ENCODE results near the gene TPCN1.

The TPCN1 gene

DNA sequence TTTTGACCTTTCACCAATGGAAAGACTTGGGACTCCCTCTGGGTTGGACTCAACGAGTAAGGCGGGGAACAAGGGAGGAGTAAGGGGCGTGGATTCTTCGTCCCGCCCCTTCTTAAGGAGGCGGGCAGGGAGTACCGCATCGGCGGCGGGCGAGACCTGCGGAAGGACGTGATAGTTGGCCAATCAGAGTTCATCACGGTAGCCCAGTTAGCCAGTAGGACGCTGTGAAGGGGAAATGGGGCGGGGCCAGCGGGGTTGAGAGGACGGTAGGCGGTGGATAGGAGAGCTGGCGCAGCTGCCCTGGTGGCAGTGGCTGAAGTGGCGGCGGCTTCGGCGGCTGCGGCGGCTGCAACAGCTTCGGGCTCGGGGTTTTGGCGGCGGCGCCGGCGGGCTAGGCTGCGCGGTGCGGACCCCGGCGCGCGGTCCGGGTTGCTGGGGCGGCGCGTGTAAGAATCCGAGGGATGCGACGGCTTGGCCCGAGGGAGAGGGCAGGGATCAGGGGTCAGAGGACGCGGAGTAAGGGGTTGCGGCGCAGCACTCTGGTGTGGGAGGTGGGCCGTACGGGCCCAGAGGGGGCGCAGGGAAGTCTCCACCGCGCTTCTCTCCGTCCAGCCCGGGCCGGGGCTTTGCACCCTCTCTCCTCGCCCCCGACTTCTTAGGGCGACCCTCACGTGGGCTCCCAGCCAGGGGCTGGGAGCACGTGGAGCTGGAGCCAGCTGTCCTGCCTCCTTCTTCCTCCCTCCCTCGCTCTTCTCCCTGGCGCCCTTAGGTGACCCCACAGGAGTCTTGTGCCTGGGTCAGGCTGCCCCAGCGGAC lies at the start of gene TPCN1:
Gene TPCN1, plus strand, starts transcription at position 284 of the 816 bp plus-strand sequence. CDS start 5,389 bp downstream, outside the sequence.
- DNase-seq (ENCODE audit: low read depth) = peak; percentile 97

DNA sequence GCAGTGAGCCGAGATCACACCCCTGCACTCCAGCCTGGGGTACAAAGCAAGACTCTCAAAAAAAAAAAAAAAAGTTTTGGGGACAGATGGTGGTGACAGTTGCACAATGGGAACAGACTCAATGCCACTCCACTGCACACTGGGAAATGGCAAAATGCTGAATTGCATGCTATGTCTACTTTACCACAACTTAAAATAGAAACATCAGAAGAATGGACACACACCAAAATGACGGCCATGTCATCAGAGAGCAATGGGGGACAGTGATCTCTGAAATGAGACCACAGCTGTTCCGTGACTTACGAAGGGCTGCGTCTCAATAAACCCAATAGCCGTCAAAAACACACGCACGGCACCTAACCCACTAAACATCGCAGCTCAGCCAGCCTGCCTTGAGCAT lies 49.7 kb upstream of the TPCN1 start:
- DNase-seq (ENCODE audit: low read depth) = no peak

DNA sequence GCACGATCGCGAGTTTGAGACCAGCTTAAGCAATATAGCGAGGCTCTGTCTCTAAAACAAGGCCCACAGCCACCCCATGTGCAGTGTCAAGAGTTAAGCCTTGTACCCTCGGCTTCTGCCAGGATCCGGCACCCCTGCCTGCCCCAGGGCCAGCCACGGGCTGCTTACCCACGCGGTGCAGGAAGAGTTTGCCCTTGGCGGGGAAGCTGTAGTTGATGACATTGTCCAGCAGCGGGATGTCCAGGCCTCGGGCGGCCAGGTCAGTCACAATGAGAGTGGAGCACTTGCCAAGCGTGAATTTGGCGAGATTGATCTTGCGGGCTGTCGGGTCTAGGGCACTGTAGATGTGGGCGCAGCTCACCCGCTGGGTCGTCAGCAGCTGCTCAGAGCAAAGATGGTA lies 49.1 kb upstream of the TPCN1 start:
- DNase-seq (ENCODE audit: low read depth) = no peak

DNA sequence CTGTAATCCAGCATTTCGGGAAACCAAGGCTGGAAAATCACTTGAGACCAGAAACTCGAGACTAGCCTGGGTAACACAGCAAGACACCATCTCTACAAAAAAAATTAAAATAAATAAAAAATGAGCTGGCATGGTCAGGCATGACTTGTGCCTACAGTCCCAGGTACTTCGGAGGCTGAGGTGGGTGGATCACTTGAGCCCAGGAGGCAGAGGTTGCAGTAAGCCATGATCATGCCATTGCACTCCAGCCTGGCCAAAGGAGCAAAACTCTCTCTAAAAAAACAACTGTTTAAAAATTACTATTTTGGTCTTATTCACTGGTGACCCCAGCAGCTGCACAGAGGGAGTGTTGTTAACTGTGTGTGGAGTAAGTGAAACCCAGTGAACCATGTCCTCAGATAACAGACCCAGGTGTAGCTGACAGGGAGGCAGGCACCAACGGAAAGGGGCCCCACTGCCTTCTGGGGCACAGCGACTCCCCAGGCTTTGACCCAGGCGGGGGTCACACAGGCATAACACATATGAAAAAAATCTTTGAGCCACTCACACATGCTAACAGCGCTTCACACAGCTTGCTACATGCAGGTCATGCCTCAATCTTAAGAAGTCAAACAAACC lies 48.1 kb upstream of the TPCN1 start:
- DNase-seq (ENCODE audit: low read depth) = no peak

DNA sequence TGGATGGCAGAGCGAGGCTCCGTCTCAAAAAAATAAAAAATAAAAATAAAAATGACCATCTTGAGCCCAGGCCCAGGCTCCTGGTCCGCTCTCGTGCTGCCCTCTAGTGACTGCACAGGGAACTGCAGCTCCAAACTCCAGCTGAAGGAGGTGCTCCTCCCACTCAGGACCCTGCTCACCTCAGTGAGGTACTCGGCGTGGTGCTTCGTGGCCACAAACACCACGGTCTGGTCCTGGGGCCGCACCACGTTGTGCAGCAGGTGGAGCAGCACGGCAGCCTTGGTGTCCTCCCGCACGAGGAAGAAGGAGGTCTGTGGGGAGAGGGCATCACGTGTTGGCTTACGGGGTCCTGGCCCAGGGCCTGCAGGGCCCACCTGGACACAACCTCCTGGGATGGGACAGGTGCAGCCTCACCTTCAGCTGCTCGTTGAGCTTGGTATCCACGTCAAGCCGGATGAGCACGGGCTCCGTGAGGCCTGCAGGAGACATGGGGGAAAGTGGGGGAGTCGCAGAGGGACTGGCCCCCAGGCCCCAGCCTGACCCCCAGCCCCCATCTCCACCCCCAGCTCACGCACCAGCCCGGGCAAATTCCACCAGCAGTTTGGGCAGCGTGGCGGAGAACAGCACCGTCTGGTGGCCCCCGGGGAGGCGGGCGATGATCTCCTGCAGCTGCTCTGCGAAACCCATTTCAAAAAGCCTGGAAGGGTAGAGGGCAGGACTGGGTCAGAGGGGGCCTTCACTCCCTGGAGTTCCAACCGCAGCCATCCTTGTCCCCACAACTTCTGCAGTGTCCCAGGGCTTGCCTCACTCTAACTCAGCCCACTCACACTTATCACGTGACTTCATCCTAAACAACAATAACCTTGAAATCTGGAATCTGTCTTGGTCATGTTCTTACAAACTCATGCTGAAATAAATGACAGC lies 46.5 kb upstream of the TPCN1 start:
- peak; percentile 58 for DNase-seq (ENCODE audit: low read depth)

DNA sequence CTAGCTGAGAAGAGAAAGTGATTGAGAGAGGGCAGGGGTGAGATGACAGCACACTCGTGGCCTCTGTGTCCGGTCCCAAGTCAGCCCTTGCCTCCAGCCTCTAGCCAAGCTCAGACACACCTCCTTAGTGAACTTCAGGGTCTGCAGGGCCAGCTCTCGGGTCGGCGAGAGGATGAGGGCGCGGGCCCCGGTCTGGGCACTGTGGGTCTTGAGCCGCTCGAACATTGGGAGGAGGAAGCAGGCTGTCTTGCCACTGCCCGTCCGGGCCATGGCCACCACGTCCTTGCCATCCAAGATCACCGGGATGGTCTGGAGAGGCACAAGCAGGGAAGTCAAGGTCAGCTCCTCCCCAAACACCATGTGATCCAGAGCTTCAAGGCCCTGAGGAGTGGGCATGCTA lies 42.2 kb upstream of the TPCN1 start:
- no peak for DNase-seq (ENCODE audit: low read depth)

DNA sequence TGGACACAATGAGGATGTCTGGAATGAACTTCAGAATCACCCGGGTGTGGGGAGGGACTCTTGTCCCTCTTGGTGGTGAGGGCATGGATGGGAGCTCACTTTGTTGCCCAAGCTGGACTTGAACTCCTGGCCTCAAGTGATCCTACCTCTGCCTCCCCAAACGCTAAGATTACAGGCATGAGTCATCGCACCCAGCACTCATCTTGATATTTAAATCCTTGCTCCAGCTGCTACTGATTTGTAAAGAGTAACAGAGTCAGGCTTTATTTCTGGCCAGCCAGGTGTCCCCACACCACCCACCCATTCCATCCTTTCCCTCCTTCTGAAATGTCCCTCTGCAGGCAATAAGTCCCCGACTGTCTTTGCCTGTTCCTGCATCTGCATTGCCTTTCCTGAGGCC lies 40.9 kb upstream of the TPCN1 start:
- DNase-seq (ENCODE audit: low read depth) = no peak

DNA sequence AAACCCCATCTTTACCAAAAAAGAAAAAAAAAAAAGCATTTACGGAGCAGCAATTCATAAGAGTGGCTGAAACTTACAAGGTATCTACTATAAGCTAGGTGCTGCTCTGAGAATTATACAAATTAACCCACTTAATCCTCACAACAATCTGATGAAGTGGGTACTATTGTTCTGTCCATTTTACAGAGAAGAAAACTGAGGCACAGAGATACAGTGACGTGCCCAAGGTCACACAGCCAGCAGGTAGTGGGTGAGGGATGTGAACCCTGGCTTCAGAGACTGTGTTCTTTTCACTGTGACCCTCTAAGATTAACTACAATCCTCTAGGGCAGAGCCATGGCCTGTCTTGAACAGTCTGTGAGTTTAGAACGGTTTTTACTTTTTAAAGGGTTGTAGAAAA lies 39.3 kb upstream of the TPCN1 start:
- no peak for DNase-seq (ENCODE audit: low read depth)

DNA sequence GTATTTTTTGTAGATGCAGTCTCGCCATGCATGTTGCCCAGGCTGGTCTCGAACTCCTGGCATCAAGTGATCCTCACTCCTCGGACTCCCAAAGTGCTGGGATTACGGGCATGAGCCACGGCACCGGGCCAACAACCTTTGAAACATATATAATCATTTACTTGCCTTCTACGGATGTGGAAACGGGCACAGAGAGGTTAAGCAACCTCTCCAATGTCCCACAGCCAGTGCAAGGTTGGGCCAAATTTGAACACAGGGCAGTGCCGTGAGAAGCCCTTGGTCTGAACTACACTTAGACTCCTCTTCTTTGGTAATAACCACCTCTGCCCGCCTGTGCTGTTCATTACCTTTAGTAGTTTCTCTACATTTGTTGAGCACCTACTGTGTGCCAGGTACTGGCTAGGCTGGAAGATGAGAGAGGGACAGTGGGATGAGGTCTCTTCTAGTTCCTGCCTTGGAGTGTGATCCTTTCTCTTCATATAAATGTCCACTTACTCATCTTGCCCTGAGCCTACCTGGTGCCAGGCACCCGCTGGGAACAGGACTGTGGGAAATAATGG lies 38.2 kb upstream of the TPCN1 start:
- no peak for DNase-seq (ENCODE audit: low read depth)

DNA sequence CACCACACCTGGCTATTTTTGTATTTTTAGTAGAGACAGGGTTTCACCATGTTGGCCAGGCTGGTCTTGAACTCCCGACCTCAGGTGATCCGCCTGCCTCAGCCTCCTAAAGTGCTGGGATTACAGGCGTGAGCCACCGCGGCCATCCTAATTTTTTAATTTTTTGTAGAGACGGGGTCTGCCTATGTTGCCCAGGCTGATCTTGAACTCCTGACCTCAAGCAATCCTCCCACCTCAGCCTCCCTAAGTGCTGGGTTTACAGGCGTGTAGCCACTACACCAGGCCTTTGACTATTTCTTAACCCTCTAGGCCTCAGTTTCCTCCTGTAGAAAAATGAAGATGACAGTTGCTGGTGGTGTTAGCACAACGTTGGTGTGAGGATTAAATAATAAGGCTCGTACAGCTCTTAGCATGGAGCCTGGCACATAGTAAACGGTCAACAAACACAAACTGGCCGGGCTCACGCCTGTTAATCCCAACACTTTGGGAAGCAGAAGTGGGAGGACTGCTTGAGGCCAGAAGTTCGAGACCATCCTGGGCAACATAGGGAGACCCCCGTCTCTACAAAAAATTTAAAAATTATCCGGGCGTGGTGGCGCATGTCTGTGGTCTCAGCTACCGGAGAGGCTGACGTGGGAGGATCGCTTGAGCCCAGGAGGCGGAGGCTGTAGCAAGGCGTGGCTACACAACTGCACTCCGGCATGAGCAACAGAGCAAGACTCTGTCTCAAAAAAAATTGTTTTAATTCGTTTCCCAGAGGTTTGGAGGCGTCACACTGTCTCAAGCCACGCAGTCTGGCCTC lies 37.0 kb upstream of the TPCN1 start:
- no peak for DNase-seq (ENCODE audit: low read depth)

DNA sequence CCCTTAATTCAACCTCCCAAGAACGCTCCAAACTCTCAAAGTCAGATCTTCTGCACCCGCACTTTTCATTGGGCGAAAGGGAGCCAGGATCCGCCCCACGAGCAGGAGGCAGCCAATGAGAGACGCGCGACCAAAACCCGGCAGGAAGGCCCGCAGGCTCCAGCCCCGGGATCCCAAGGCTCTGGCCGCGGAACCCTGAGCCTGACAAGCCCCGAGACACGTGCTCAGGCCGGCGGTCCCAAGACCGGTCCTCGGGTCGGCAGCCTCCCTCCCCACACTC lies 36.4 kb upstream of the TPCN1 start:
- peak; percentile 72 for DNase-seq (ENCODE audit: low read depth)

DNA sequence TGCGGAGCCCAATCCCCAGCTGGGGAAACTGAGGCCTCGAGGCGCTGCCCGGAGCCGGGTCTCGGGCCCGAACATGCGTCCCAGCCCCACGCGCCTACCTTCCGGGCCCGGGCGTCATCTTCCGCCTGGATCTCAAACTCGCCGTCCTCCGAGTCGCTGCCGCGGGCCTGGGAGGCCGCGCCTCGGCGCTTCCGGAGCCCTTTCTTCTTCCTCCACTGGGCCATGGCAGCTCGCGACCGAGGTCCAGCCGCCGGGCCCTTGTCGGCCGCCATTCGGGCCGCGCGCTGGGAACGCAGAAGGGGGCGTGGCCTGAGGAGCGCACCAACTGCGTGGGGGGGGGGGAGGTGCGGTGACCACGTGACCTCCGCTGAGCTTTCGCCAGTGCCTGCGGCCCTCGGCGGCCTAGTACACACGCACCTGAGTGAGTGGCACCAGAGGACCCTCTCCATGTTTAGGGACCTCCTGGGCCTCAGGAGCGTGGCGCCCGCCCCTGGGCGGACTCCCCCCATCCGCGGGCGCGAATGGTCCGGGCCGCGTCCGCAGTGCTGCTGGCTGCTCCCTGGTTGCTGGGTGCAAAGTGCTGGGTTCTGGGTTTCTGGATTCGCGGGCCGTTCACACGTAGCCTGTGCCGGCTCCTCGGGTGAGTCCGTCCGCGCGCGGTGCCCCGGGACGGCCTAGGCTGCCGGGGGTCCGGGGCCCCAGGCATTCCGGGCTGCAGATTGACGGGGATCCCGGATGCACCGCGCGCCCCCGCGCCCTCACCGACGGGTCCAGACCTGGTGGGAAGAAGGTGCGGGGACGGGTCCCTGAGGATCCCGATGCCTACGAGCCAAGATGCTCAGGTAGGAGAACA lies 35.9 kb upstream of the TPCN1 start, which contains the start of the genes DDX54 and RITA1:
Gene DDX54, minus strand, starts transcription at position 299 of the 853 bp plus-strand sequence. Its CDS starts 27 bp downstream, at position 272.
Gene RITA1, plus strand, starts transcription at position 542 of the 853 bp plus-strand sequence. CDS start 1,026 bp downstream, outside the sequence.
- peak; percentile 66 for DNase-seq (ENCODE audit: low read depth)

DNA sequence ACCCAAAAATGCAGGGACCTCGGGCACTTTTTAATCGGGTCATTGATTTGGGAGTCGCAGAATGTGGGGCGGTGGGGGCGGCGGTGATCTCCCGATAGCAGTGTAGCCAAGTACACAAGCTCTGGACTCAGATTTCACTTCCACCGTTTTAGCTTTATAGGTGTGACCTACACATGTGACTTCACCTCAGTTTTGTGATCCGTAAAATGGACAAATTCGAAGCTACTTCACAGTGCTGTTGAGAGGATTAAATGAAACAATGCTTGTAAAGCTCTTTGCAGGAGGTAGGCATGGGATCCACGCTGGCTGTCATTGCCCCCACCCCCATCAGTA lies 35.3 kb upstream of the TPCN1 start:
- no peak for DNase-seq (ENCODE audit: low read depth)

DNA sequence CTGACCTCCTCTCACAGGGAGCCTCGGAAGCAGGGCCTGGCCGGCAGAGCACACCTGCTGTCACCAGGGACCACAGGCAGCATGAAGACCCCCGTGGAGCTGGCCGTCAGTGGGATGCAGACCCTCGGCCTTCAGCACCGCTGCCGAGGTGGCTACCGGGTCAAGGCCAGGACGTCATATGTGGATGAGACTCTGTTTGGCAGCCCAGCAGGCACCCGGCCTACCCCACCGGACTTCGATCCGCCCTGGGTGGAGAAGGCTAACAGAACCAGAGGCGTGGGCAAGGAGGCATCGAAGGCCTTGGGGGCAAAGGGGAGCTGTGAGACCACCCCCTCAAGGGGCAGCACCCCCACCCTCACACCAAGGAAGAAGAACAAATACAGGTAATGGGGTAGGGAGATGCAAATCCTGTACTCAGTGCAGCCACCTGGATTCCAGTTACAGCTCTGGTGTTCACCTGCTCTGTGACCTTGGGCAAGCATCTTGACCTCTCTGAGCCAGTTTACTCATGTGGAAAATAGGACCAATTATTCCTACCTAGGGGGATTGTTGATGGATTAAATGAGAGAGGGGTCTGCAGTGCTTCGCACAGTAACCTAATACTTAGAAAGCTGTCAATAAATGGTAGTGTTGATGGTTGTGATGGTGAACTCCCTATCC lies 34.5 kb upstream of the TPCN1 start:
- DNase-seq (ENCODE audit: low read depth) = no peak

DNA sequence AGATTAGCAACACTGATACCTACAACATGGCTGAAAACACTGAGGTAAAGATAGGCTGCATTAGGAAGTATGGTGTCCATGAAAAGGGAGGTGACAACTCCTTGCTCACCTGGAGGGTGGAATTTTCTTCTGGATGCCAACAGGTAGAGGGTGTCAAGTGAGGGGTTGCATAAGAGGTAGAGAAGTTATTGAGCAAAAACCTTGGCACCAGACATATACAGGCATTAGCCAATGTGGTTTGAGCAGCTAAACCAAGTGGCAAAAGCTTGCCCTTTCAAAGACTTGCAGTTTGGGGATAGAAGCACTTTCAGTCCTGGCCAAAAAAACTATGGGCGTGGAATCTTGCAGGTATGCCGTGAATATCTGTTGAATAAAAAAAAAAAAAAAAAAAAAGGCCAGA lies 31.9 kb upstream of the TPCN1 start:
- DNase-seq (ENCODE audit: low read depth) = no peak

DNA sequence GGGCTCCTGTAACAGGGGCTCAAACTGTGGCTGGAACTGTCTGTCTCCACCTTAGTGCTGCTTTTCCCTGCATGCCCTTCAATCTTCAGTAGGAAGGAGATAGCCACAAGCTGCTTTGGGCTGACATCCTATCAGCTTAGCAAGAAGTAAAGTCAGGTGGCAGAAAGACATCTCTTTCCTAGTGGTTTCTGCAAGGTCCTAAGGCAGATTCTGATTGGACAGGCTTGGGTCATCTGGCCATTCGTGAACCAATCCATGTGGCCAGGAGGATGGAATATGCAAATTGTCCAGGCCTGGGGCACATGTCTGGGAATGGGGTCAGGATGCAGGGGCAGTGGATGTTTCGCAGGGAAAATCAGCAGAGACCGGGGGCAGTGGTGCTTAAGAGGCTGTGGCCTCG lies 30.5 kb upstream of the TPCN1 start:
- DNase-seq (ENCODE audit: low read depth) = no peak

DNA sequence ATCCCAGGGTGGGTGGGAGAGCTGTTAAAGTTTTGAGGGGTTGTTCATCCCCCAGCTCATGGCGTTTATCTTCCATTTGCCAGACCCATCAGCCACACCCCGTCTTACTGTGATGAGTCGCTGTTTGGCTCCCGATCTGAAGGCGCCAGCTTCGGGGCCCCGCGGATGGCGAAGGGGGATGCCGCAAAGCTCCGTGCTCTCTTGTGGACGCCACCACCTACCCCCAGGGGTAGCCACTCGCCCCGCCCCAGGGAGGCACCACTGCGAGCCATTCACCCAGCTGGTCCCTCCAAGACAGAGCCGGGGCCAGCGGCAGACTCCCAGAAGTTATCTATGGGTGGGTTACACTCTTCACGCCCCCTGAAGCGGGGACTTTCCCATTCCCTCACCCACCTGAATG lies 30.0 kb upstream of the TPCN1 start:
- DNase-seq (ENCODE audit: low read depth) = no peak

DNA sequence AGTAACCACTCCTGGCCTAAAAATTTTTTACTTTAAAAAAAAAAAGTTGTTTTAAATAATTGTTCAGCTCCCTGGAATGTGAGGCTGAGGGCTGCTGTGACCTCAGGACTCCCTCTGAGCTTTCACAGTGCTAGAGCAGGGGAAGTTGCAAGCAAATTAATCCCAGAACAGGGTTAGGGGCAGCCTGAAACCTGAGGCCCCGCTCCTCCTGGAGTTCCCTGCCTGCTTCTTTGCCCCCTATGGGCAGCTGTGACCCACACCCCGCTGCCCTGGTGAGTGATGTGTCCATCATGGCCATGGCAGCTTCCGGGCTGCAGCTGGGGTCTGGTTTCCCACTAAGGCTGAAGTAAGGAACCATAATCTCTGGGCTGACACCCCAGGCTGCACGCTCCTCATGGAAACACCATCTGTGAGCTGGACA lies 26.3 kb upstream of the TPCN1 start:
- no peak for DNase-seq (ENCODE audit: low read depth)

DNA sequence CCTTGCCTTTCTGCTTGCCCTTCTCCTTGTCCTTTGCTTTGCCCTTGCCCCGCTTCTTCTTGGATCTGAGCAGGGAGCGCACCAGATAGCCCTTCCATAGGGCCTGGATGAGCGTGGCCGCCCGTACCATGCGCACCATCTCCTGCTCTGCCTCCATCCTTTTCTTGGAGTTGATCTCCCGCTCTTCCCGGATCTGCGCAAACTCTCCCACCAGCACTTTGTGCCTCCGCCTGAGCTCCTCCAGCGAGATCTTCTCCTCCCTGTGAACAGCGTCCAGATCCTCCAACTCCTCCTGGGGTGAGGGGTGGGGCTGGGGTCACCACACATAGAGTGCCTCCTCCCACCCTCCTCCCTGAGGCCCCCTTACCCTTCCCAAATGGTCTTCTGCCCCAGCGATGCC lies 25.7 kb upstream of the TPCN1 start:
- no peak for DNase-seq (ENCODE audit: low read depth)

DNA sequence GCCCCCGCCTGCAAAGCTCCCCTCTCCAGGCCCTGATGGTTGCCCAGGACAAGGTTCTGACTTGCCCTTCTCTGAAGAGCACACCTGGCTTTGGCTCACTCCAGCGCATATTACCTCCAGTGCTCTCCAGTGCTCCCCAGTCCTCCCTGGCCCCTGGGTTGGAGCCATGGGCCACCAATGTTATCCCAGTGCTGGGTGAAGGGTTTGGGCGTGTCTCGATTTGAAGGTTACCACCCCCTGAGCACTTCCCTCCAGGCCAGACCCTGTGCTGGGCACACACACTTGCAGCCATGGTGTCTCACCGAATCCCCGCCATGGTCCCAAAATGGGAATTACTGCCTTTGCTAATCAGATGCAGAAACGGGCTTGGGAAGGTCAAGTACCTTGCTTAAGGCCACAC lies 24.7 kb upstream of the TPCN1 start:
- DNase-seq (ENCODE audit: low read depth) = no peak
